ENCODE results near the gene OR52E1.
"Not testable (repeated sequence)": the region's sequence is repeated elsewhere in the genome, so short reads cannot be mapped to it uniquely, and the experiment has no call there.

Gene OR52E1

DNA sequence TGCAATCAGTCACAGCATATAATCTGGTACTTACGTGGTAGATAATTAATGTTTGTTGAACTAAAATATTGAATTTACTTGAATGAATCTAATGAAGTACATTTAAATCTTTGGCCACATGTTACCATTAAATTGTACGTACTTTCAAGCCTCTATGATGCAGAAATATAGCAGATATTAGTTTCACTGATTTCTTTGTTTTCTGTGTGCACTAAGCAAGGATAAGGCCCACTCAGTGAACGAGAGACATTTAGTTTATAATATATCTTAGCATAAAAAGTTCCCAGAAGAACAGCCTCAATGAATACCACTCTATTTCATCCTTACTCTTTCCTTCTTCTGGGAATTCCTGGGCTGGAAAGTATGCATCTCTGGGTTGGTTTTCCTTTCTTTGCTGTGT is at the start of gene OR52E1:
Gene OR52E1 (plus strand): TSS at position 301 of the 400 bp plus-strand sequence.
- no peak for DNase-seq

DNA sequence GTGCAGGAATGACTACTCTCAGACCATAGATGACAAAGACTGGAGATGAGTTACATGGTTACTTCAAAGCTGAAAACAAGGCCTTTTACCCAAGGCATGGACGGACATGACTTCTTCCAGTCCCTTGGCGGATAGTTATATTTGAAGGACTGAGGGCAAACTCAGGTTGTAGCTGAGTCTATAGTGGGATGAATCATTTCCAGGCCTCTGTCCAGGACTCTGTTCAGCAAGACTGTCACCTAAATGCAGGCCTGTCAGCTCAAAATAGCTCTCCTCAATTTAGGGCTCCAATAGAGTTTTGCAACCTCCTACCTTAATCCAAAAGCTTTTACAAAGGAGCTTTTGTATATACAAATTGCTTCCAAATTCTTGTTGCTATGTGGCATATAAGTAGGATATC is 47.4 kb upstream of the OR52E1 start:
- no peak for DNase-seq

DNA sequence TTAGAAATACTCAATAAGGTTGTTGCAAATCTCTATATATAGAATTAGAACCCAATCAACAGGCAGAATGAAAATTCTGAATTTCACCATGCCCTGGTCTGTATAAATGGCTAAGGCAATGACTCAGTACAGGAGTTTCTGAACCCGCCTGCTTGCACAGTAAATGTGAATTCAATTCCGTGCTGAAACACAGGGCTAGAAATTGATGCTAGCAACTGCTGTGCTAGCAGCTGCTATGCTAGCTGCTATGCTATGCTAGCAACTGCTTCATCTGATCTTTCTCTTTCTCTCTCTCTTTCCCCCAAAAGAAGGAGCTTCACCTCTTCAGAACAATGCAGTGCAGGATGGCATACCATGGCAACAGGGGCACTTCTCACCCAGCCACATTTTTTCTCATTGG is 32.7 kb upstream of the OR52E1 start:
- no peak for DNase-seq

DNA sequence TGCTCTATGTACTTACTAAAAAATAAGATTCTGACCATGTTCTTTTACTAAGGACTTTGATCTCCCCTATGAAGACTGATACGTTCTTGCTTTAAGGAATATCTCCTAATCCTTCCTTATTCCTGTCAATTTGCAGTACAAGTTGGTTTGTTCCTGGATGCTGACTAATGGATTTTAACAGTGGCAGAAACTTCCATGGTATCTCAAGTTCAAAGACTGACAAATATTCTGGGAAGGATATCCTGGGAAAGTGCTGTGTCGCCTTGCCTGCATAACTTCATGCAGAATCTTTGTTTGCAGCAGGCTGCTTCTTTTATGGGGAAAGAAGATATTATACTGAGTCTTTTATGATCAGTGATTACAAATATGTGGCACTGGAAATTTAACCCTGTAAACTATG is 31.4 kb upstream of the OR52E1 start:
- DNase-seq, result no peak

DNA sequence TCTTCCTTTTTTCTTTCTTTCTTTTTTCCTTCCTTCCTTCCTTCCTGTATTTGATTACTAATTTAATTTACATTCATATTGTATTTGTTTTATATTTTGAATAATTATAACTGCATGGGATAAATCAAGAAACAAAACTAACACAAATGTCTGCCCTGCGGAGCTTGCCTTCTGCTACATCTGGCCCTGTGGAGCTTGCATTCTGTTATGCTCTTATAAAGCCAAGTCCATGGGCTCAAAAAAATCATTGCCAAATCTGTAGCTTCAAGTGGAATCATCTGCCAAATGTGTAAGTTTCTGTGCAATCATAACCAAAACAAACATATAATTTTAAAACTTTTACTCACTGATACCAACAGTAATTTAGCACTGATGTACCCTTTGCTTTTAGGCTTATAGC is 31.0 kb upstream of the OR52E1 start:
- no peak for DNase-seq

- no peak for DNase-seq
These were observed 28.5 kb upstream of the OR52E1 start for GRCh38 chr11:5040876-5041275.

DNA sequence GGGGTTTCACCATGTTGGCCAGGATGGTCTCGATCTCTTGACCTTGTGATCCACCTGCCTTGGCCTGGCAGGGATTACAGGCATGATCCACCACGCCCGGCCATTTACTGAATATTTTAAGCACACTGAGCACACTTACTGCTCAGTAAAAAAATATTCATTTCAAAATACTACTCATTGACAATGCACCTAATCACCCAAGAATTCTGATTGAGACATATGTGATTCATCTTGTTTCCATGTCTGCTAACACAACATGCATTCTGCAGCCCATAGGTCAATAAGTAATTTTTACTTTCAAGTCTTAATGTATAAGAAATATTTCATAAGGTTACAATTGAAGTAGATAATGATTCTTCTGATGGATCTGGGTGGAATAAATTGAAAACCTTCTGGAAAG is 27.3 kb upstream of the OR52E1 start:
- DNase-seq, result no peak

- no peak for DNase-seq
These were observed 26.0 kb upstream of the OR52E1 start for GRCh38 chr11:5043380-5043779.

- DNase-seq, result no peak
These were observed 23.1 kb upstream of the OR52E1 start, which contains the start of gene OR52J3 for GRCh38 chr11:5046226-5046625. Gene OR52J3 (plus strand): TSS chr11:5046526. CDS start chr11:5046526, 0 bp downstream.

DNA sequence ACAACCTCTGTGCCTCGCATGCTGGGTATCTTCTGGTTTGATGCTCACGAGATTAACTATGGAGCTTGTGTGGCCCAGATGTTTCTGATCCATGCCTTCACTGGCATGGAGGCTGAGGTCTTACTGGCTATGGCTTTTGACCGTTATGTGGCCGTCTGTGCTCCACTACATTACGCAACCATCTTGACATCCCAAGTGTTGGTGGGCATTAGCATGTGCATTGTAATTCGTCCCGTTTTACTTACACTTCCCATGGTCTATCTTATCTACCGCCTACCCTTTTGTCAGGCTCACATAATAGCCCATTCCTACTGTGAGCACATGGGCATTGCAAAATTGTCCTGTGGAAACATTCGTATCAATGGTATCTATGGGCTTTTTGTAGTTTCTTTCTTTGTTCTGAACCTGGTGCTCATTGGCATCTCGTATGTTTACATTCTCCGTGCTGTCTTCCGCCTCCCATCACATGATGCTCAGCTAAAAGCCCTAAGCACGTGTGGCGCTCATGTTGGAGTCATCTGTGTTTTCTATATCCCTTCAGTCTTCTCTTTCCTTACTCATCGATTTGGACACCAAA is 22.5 kb upstream of the OR52E1 start:
- DNase-seq, result no peak

DNA sequence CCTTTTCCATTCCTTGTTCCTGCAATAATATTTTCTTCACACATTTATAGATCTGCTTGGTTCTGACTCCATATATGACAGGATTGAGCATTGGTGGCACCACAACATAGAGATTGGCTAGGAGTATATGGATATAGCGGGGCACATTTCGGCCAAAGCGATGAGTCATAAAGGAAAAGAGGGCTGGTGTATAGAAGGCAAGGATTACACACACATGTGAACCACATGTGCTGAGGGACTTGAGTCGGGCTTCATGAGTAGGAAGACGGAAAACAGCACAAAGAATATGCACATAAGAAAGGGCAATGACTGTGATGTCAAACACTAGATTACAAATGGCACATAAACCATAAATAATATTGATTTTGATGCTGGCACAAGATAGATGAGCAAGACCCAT is 10.7 kb upstream of the OR52E1 start:
- DNase-seq, result not testable (repeated sequence)

DNA sequence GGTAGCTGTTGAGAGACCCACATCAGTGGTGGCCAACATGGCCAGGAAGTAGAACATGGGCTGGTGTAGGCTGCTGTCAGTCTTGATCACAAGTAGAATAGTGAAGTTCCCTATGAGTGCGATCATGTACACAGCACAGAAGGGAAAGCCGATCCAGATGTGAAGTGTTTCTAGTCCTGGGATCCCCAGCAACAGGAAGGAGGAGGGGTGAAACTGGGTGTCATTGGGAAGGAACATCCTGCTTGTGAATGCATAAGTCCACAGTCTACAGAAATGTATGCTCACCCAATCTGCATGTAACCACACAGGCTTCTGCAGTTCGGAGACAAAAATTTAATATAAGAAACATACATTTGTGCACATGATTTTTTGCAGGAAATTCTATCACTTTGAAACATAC is 10.0 kb upstream of the OR52E1 start, which contains the start of gene OR52E2:
Gene OR52E2 (minus strand): TSS at position 237 of the 400 bp plus-strand sequence. CDS start 0 bp downstream, at position 237.
- DNase-seq, result no peak

- DNase-seq, result no peak
These were observed 4.3 kb upstream of the OR52E1 start for GRCh38 chr11:5065027-5065426.

DNA sequence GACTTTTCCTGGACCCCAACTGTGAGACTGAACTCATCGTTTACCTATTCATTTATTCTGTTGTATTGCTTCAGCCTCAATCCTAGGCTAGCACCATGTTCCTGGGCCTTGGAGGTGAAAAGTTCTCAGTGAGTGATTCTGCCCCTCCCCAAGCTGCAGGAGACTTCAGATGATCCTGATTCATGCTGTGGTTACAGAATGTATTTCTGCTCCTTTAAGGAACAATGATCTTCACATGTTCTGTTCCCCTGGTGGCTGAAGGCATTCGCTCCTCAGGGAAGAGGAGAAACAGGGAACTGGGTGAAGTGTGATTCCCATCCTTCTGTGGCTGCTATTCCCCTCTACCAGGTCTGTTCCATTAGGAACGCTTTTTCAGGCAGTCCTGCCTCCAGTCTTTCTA is 2.4 kb downstream of the OR52E1 start:
- DNase-seq, result no peak

- no peak for DNase-seq
These were observed 12.0 kb downstream of the OR52E1 start for GRCh38 chr11:5081405-5081804.

DNA sequence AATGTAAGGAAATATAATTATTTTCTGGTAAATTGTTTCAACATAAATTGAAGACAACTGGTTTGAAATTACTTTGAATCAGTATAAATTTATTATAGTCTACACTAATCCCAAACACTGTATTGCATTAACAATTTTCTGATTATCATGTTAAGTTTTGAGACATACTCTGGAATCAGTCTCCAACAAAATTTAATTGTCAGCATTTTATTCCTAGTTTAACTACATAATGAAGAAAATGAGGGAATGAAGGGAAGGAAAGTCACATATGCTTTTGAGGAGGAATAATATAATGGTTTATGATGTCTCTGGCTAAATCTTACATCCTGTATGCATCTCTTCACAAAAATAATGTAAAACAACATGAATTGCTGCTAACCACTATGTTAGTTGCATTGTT is 14.2 kb downstream of the OR52E1 start:
- no peak for DNase-seq

DNA sequence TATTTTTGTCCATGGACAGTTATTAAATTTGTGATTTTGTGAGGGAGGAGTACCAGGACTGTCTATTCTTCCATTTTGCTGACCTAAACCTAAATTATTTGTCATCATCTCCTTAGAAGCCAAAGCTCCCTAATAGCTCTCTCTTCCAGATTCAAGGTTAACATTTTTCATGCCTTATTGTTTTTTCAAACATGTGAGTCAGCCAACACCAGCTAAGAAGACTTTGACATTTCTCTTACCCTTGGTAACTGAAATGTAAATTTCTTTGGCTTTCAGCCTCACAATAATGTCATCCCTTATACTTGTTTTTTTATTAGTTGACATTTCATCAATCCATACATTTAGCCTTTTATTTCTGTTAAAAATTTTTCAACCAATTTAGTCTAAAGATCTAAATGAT is 19.2 kb downstream of the OR52E1 start:
- no peak for DNase-seq

GRCh38 chr11:5090668-5091067 is 21.3 kb downstream of the OR52E1 start:
- DNase-seq, result no peak

DNA sequence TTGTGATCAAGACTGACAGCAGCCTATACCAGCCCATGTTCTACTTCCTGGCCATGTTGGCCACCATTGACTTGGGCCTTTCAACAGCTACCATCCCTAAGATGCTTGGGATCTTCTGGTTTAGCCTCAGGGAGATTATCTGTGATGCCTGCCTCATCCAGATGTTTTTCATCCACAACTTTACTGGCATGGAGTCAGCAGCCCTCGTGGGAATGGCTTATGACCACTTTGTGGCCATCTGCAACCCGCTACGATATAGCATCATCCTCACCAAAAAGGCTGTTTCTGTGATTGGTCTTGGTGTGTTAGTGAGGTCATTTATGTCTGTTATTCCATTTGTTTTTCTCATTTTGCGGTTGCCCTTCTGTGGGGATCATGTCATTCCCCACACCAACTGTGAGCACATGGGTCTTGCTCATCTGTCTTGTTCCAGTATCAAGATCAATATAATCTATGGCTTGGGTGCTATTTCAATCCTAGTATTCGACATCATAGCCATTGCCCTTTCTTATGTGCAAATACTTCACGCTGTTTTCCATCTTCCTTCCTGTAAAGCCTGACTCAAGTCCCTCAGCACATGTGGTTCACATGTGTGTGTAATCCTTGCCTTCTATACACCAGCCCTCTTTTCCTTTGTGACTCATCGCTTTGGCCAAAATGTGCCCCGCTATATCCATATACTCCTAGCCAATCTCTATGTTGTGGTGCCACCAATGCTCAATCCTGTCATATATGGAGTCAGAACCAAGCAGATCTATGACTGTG is 23.6 kb downstream of the OR52E1 start:
- no peak for DNase-seq

GRCh38 chr11:5096011-5096410 is 26.6 kb downstream of the OR52E1 start:
- no peak for DNase-seq

- DNase-seq, result no peak
These were observed 32.9 kb downstream of the OR52E1 start for GRCh38 chr11:5102246-5102645.

- no peak for DNase-seq
These were observed 33.7 kb downstream of the OR52E1 start for GRCh38 chr11:5103066-5103465.

GRCh38 chr11:5107285-5107684 is 37.9 kb downstream of the OR52E1 start:
- no peak for DNase-seq

DNA sequence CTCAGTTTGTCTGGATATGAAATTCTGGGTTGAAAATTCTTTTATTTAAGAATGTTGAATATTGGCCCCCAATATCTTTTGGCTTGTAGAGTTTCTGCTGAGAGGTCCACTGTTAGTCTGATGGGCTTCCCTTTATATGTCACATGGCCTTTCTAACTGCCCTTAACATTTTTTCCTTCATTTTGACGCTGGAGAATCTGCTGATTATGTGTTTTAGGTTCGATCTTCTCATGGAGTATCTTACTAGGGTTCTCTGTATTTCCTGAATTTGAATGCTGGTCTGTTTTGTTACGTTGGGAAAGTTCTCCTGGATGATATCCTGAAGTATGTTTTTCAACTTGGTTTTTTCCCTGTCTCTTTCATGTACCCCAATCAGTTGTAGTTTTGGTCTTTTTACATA is 46.0 kb downstream of the OR52E1 start:
- no peak for DNase-seq

GRCh38 chr11:5117588-5117987 is 48.2 kb downstream of the OR52E1 start:
- DNase-seq, result no peak
